HUES6 (cell line): ENCODE results near the gene INHBC.
"Not testable (repeated sequence)": the region's sequence is repeated elsewhere in the genome, so short reads cannot be mapped to it uniquely, and the experiment has no call there.

Source experiments
- H3K27ac ChIP-seq: 2 replicates; pipeline ENCODE4 v1.7.0; 2013; ENCODE audit warnings: low read depth, mild to moderate bottlenecking, low read length, inconsistent platforms
- H3K27me3 ChIP-seq: 2 replicates; pipeline ENCODE4 v1.6.1; 2013; ENCODE audit warnings: low read length; ENCODE audit not compliant: control insufficient read depth, insufficient read depth
- H3K36me3 ChIP-seq: 2 replicates; pipeline ENCODE4 v1.6.1; 2013; ENCODE audit warnings: low read length; ENCODE audit not compliant: control insufficient read depth, insufficient read depth
- H3K4me1 ChIP-seq: 2 replicates; pipeline ENCODE4 v1.6.1; 2013; ENCODE audit warnings: low read length; ENCODE audit not compliant: control insufficient read depth, insufficient read depth
- H3K4me3 ChIP-seq: 2 replicates; pipeline ENCODE4 v1.5.1; 2013; ENCODE audit warnings: low read depth, low read length
- H3K9ac ChIP-seq: one replicate; pipeline ENCODE4 v1.6.1; 2013; ENCODE audit warnings: mild to moderate bottlenecking, low read length
- H3K9me3 ChIP-seq: 2 replicates; pipeline ENCODE4 v1.6.1; 2013; ENCODE audit warnings: low read depth, low read length; ENCODE audit not compliant: control insufficient read depth, insufficient read depth

The INHBC gene

GRCh38 chr12:57429473-57430111 lies 5.0 kb upstream of the INHBC start:
- Histone ChIP-seq H3K27ac (no peak overlapping the region), H3K4me3 (peak overlapping the region; percentile 83)

DNA sequence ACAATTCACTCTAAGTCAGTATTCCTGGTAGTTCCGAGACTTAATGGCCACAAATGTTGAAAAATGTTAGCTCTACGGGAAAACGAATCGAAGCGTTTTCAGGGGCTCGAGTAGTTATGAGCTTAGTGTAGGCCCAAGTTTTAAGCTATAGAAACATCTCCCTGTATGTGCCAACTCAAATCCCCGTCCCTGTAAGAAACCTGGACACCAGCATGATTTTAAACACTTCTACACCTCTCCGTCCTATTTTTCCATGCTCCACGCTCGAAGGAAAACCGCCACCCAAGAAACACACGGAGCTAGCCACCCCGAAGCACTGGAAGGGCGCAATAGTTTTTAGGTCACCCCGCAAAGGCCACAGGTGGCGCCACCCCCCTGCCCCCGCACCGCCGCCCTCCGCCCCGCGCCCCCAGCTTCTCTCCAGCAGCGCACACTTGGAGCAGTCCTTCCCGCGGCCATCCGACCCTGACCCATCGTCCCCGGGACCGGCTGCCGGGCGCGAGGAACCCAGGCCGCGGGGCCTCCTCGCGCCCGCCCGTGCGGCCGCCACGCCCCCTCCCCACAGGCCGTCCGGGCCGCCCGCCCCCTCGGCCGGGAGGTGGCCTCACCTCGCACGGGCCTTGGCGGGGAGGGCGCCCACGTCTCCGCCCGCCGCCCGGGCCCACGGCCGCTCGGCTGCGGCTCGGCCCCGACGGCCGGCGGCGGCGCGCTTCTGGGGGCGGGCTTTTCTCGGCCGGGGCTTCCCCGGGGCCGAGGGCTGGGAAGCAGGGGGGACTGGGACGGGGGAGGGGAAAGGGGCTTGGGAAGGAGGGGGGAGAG lies 4.3 kb upstream of the INHBC start:
- Histone ChIP-seq H3K36me3 (no peaks in the 10 kb centered on the region), H3K9ac (peak overlapping the region; percentile 82)

More at GRCh38 chr12:57429473-57430111, 5.0 kb upstream of the INHBC start:
- H3K9ac ChIP-seq, result peak overlapping the region; percentile 82
- no peaks in the 10 kb centered on the region for H3K9me3 ChIP-seq
- peaks cover 9% of the 10 kb centered on the region; the same call in 1 of the 2 replicates for H3K4me1 ChIP-seq
- no peaks in the 10 kb centered on the region for H3K36me3 ChIP-seq
- H3K27me3 ChIP-seq, result no peaks in the 10 kb centered on the region

GRCh38 chr12:57430931-57431566 lies 3.5 kb upstream of the INHBC start, which contains the start of gene R3HDM2:
R3HDM2 (minus strand) TSS chr12:57431043; CDS start chr12:57310428, 120,615 bp downstream.
- Histone ChIP-seq H3K9ac (peak within 1 kb of the TSS; percentile 82), H3K4me3 (peak within 1 kb of the TSS; percentile 83), H3K27me3 (no peaks in the 10 kb centered on the region), H3K9me3 (no peaks in the 10 kb centered on the region), H3K27ac (peak within 1 kb of the TSS; percentile 54; the same call in 1 of the 2 replicates), H3K36me3 (no peaks in the 10 kb centered on the region), H3K4me1 (peaks cover 9% of the 10 kb centered on the region; the same call in 1 of the 2 replicates)

More for the DNA sequence above, 4.3 kb upstream of the INHBC start:
- no peaks in the 10 kb centered on the region for H3K27me3 ChIP-seq
- H3K9me3 ChIP-seq, result no peaks in the 10 kb centered on the region
- H3K4me3 ChIP-seq, result peak overlapping the region; percentile 83
- H3K27ac ChIP-seq, result peak overlapping the region; percentile 54; the same call in 1 of the 2 replicates
- peaks cover 9% of the 10 kb centered on the region; the same call in 1 of the 2 replicates for H3K4me1 ChIP-seq

DNA sequence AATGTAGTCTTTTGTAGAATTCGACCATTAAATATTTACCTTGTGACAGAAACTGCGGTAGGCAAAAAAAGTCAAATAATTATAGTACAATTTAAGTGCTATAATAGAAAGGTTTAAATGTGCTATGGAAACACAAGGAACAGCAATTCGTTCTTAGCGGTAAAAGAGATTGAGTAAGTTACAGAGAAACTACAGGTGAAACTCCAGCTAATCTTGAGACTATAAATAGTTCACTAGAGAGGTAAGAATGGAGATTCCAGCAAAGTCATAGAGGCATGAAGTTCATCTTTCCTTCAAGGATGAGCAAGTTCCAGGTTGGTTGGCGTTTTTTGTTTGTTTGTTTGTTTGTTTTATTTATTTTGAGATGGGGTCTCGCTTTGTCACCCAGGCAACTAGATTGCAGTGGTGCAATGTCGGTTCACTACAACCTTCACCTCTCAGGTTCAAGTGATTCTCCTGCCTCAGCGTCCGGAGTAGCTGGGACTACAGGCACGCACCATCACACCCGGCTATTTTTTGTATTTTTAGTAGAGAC lies 2.9 kb upstream of the INHBC start:
- Histone ChIP-seq H3K9me3 (no peaks in the 10 kb centered on the region), H3K27ac (no peak overlapping the region), H3K4me3 (peak overlapping the region; percentile 83), H3K4me1 (peaks cover 9% of the 10 kb centered on the region; the same call in 1 of the 2 replicates), H3K27me3 (no peaks in the 10 kb centered on the region), H3K36me3 (no peaks in the 10 kb centered on the region), H3K9ac (no peak overlapping the region)

DNA sequence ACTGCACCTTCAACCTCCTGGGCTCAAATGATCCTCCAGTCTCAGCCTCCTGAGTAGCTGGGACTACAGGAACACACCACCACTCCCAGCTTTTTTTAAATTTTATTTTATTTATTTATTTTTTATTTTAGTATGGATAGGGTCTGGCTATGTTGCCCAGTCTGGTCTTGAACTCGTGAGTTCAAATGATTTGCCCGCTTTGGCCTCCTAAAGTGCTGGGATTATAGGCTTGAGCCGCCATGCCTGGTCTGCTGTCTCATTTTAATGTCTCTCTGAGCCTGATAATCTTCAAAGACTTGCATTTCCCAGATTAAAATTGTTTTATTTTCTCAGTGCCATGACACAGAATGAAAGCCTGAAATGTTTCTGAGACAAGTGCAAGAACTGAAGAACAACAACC lies 1.2 kb upstream of the INHBC start:
- Histone ChIP-seq H3K27me3 (no peaks in the 10 kb centered on the region), H3K4me3 (no peak overlapping the region), H3K4me1 (peaks cover 9% of the 10 kb centered on the region; the same call in 1 of the 2 replicates), H3K27ac (no peak overlapping the region), H3K9me3 (no peaks in the 10 kb centered on the region), H3K36me3 (no peaks in the 10 kb centered on the region), H3K9ac (no peak overlapping the region)

- H3K27ac ChIP-seq, result no peak overlapping the region
- no peaks in the 10 kb centered on the region for H3K27me3 ChIP-seq
- no peaks in the 10 kb centered on the region for H3K9me3 ChIP-seq
- no peaks in the 10 kb centered on the region for H3K36me3 ChIP-seq
- H3K9ac ChIP-seq, result no peak overlapping the region
- H3K4me3 ChIP-seq, result no peak overlapping the region
- peaks cover 7% of the 10 kb centered on the region; the same call in 1 of the 2 replicates for H3K4me1 ChIP-seq
Measured at GRCh38 chr12:57435293-57435692, 709 bp downstream of the INHBC start.

DNA sequence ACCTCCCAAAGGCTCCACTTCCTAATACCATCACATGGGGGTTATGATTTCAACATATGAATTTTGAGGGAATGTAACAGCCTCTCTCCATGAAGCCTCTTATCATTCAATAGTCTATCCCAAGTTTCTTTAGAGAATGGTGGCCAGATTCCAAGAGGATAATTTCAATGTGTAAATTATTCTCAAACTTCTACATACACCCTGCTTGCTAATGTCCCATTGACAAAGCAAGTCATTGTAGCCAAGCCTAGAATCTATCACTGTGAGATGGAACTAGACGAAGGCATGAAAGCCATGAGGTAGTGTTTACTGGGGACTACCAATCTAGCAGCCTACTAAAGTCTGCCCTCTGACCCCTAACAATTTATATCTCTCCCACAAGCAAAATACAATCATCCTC lies 3.8 kb downstream of the INHBC start:
- Histone ChIP-seq H3K9me3 (peaks cover 11% of the 10 kb centered on the region), H3K9ac (no peak overlapping the region), H3K27ac (no peak overlapping the region), H3K27me3 (no peaks in the 10 kb centered on the region), H3K36me3 (no peaks in the 10 kb centered on the region), H3K4me1 (no peaks in the 10 kb centered on the region; the same call in 1 of the 2 replicates), H3K4me3 (no peak overlapping the region)

GRCh38 chr12:57439762-57440266 lies 5.2 kb downstream of the INHBC start:
- Histone ChIP-seq H3K4me3 (no peak overlapping the region), H3K9ac (no peak overlapping the region), H3K4me1 (no peaks in the 10 kb centered on the region), H3K36me3 (no peaks in the 10 kb centered on the region), H3K27me3 (no peaks in the 10 kb centered on the region), H3K9me3 (peaks cover 11% of the 10 kb centered on the region), H3K27ac (no peak overlapping the region)

DNA sequence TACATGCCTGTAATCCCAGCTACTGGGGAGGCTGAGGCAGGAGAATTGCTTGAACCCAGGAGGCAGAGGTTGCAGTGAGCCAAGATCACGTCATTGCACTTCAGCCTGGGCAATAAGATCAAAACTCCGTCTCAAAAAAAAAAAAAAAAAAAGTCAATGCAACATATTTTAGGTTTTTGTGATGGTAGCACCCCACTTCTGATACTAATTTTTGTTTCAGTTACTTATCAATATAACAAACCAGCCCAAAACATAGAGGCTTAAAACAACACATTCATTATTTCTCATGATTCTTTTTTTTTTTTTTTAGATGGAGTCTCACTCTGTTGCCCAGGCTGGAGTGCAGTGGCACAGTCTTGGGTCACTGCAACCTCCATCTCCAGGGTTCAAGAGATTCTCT lies 6.8 kb downstream of the INHBC start:
- H3K4me3 ChIP-seq, H3K36me3 ChIP-seq, H3K27ac ChIP-seq, H3K27me3 ChIP-seq, H3K9ac ChIP-seq, H3K4me1 ChIP-seq: not testable (repeated sequence)
- H3K9me3 ChIP-seq, result peaks cover 11% of the 10 kb centered on the region

- no peaks in the 10 kb centered on the region for H3K36me3 ChIP-seq
- no peak overlapping the region for H3K9ac ChIP-seq
- no peak overlapping the region for H3K27ac ChIP-seq
- no peaks in the 10 kb centered on the region for H3K4me1 ChIP-seq
- H3K27me3 ChIP-seq, result no peaks in the 10 kb centered on the region
- peaks cover 11% of the 10 kb centered on the region for H3K9me3 ChIP-seq
- no peak overlapping the region for H3K4me3 ChIP-seq
Measured at GRCh38 chr12:57441846-57442427, 7.4 kb downstream of the INHBC start.
